Common myeloid progenitor, CD34-positive (primary cell): ENCODE results near the gene CLPTM1L.

ENCODE experiments used
- CTCF ChIA-PET: fragments of 350-600 bp; sonication (Branson Sonifier 250); formaldehyde crosslinking; loops from one replicate; lab custom pipeline; 2021; ENCODE audit warnings: antibody characterized with exemption; lab: Charles Lee
- POLR2A ChIA-PET: fragments of 350-600 bp; sonication (Branson Sonifier 250); formaldehyde crosslinking; loops from one replicate; lab custom pipeline; 2021; ENCODE audit warnings: antibody characterized with exemption; lab: Charles Lee
- DNase-seq, 3 donors: peaks; one replicate each; pipeline versions ENCODE4 v3.0.0 to v3.0.0-alpha.2; 2013
- H3K27ac ChIP-seq, 2 experiments: 1 replicate in 1 of 2; 2 replicates in 1 of 2; pipeline ENCODE4 v1.7.0; 2013; ENCODE audit warnings: inconsistent platforms in 2 of 2, low read length in 2 of 2, mild to moderate bottlenecking in 2 of 2, low read depth in 1 of 2, moderate library complexity in 1 of 2; ENCODE audit not compliant: severe bottlenecking in 2 of 2, insufficient read depth in 1 of 2, poor library complexity in 1 of 2
- H3K27me3 ChIP-seq, 5 experiments: replicated peaks in 2 of 5; 1 replicate in 3 of 5; 2 replicates in 2 of 5; pipeline versions ENCODE4 v1.6.1 to v1.7.0; 2013; ENCODE audit warnings: low read length in 4 of 5, mild to moderate bottlenecking in 2 of 5, moderate library complexity in 2 of 5, inconsistent platforms in 1 of 5; ENCODE audit not compliant: insufficient read depth in 5 of 5, control insufficient read depth in 4 of 5
- H3K36me3 ChIP-seq, 4 experiments: 1 replicate in 2 of 4; 2 replicates in 2 of 4; pipeline versions ENCODE4 v1.6.1 to v1.7.0; 2013; ENCODE audit warnings: low read length in 3 of 4, control low read depth in 1 of 4, mild to moderate bottlenecking in 1 of 4; ENCODE audit not compliant: control insufficient read depth in 4 of 4, insufficient read depth in 4 of 4
- H3K4me1 ChIP-seq, 4 experiments: 1 replicate in 3 of 4; 2 replicates in 1 of 4; pipeline versions ENCODE4 v1.6.1 to v1.7.1; 2013; ENCODE audit warnings: low read length in 3 of 4, mild to moderate bottlenecking in 3 of 4, control low read depth in 1 of 4, inconsistent platforms in 1 of 4, moderate library complexity in 1 of 4; ENCODE audit not compliant: control insufficient read depth in 4 of 4, insufficient read depth in 4 of 4; ENCODE audit errors: control extremely low read depth in 1 of 4
- H3K4me3 ChIP-seq, 7 experiments: 1 replicate in 4 of 7; 2 replicates in 3 of 7; pipeline versions ENCODE4 v1.5.1 to v1.7.0; 2013; ENCODE audit warnings: mild to moderate bottlenecking in 7 of 7, low read length in 6 of 7, moderate library complexity in 6 of 7, inconsistent platforms in 2 of 7, low read depth in 2 of 7, control low read depth in 1 of 7; ENCODE audit not compliant: insufficient read depth in 4 of 7, control insufficient read depth in 1 of 7; ENCODE audit errors: extremely low read depth in 1 of 7
- H3K9me3 ChIP-seq, 5 experiments: 1 replicate in 4 of 5; 2 replicates in 1 of 5; pipeline versions ENCODE4 v1.6.1 to v1.7.1; 2013; ENCODE audit warnings: low read length in 4 of 5, mild to moderate bottlenecking in 2 of 5, inconsistent platforms in 1 of 5, low read depth in 1 of 5, moderate library complexity in 1 of 5; ENCODE audit not compliant: control insufficient read depth in 4 of 5, insufficient read depth in 2 of 5; ENCODE audit errors: control extremely low read depth in 1 of 5
- WGBS: methylation state at CpG from one replicate; pipeline ENCODE4 v1.1.5; 2013; ENCODE audit not compliant: insufficient coverage; 5-methylcytosine and 5-hydroxymethylcytosine counted together

Gene CLPTM1L

GRCh38 chr5:1298723-1299510 lies 46.0 kb downstream of the CLPTM1L start:
- peaks cover 0 to 18% (median 11%) of the 10 kb centered on the region in 4 experiments for H3K4me1 ChIP-seq
- H3K27me3 ChIP-seq: peaks cover 0 to 63% (median 16%) of the 10 kb centered on the region in 5 experiments
- POLR2A ChIA-PET: no interaction called here
- CTCF ChIA-PET: no interaction called here
- no peak for DNase-seq
- no peak overlapping the region for H3K27ac ChIP-seq
- H3K9me3 ChIP-seq: peaks cover 0 to 2% (median 0%) of the 10 kb centered on the region in 5 experiments
- no peak overlapping the region for H3K4me3 ChIP-seq
- H3K36me3 ChIP-seq: no peaks in the 10 kb centered on the region
- 89% methylated on average over 26 of the region's 33 CpGs for WGBS

DNA sequence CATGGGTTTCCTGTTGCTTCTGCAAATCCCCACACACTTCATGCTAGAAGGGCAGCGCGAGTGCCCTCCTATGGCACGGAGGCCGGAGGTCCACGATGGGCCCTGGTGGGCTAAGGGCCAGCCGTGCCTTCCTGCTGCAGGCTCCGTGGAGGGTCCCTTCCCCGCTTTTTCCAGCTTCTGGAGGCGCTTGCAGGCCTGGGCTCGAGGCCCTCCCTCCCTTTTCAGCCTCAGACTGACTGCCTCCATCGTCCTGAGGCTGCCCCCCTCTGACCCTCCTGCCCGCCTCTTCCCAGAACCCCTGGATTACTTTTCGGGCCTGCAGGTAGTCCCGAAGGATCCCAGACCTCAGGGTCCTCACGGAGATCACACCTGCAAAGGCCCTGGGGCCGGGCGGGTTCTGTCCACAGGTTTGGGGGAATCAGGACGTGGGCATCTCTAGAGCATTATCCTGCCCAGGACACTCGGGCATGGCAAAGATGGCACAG lies 46.8 kb downstream of the CLPTM1L start:
- H3K4me1 ChIP-seq: peaks cover 0 to 18% (median 12%) of the 10 kb centered on the region in 4 experiments

DNA sequence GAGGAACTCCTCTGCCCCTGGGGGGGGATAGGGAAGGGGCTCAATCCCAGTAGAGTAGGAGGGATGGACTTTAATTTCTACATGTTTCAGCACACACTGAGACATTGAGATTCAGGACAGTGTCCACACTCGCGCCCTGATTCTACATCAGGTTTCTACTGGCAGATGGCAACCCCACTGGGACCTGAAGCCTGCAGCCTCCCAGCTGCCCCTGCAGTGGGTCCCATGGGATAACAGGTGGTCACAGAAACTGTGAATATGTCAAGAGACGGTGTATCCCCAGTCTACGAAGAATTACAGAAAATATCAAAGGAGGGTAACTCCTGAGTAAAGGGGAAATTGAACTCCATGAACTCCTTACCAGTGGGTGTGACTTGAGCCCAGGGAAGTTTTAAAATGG lies 47.7 kb downstream of the CLPTM1L start:
- Histone ChIP-seq H3K4me3 (no peak overlapping the region), H3K27ac (no peak overlapping the region), H3K27me3 (peaks cover 0 to 70% (median 16%) of the 10 kb centered on the region in 5 experiments), H3K4me1 (peaks cover 0 to 18% (median 12%) of the 10 kb centered on the region in 4 experiments), H3K36me3 (no peaks in the 10 kb centered on the region), H3K9me3 (no peaks in the 10 kb centered on the region)
- WGBS: 70% methylated on average over 3 of the region's 4 CpGs
- ChIA-PET POLR2A (no interaction called here), CTCF (no interaction called here)
- peak in 1 of 3 donors; percentile 6 for DNase-seq

More for the DNA sequence above, 46.8 kb downstream of the CLPTM1L start:
- peaks cover 0 to 1% (median 0%) of the 10 kb centered on the region in 5 experiments for H3K9me3 ChIP-seq
- POLR2A ChIA-PET: no interaction called here
- no peak for DNase-seq
- CTCF ChIA-PET: no interaction called here
- H3K4me3 ChIP-seq: no peak overlapping the region
- H3K36me3 ChIP-seq: no peaks in the 10 kb centered on the region
- 91% methylated on average over 16 of the region's 19 CpGs for WGBS
- no peak overlapping the region for H3K27ac ChIP-seq
- H3K27me3 ChIP-seq: peaks cover 0 to 68% (median 16%) of the 10 kb centered on the region in 5 experiments

DNA sequence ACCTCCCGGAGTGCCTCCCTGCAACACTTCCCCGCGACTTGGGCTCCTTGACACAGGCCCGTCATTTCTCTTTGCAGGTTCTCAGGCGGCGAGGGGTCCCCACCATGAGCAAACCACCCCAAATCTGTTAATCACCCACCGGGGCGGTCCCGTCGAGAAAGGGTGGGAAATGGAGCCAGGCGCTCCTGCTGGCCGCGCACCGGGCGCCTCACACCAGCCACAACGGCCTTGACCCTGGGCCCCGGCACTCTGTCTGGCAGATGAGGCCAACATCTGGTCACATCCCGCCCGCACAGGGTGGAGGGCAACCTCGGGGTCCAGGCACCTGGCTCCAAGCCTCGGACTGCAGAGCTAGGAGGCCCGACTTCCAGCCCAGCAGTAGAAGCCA lies 49.3 kb downstream of the CLPTM1L start:
- H3K36me3 ChIP-seq: no peaks in the 10 kb centered on the region
- no peak for DNase-seq
- ChIA-PET CTCF (no interaction called here), POLR2A (no interaction called here)
- 68% methylated on average over 15 of the region's 22 CpGs for WGBS
- H3K9me3 ChIP-seq: no peaks in the 10 kb centered on the region
- peak overlapping the region in 4 of 7 experiments; percentile 48 to 57 (median 54) for H3K4me3 ChIP-seq
- H3K27ac ChIP-seq: no peak overlapping the region
- H3K27me3 ChIP-seq: peaks cover 0 to 69% (median 11%) of the 10 kb centered on the region in 5 experiments
- H3K4me1 ChIP-seq: peaks cover 0 to 18% (median 12%) of the 10 kb centered on the region in 4 experiments

DNA sequence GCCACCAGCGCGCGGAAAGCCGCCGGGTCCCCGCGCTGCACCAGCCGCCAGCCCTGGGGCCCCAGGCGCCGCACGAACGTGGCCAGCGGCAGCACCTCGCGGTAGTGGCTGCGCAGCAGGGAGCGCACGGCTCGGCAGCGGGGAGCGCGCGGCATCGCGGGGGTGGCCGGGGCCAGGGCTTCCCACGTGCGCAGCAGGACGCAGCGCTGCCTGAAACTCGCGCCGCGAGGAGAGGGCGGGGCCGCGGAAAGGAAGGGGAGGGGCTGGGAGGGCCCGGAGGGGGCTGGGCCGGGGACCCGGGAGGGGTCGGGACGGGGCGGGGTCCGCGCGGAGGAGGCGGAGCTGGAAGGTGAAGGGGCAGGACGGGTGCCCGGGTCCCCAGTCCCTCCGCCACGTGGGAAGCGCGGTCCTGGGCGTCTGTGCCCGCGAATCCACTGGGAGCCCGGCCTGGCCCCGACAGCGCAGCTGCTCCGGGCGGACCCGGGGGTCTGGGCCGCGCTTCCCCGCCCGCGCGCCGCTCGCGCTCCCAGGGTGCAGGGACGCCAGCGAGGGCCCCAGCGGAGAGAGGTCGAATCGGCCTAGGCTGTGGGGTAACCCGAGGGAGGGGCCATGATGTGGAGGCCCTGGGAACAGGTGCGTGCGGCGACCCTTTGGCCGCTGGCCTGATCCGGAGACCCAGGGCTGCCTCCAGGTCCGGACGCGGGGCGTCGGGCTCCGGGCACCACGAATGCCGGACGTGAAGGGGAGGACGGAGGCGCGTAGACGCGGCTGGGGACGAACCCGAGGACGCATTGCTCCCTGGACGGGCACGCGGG lies 49.9 kb downstream of the CLPTM1L start, which contains the start of gene TERT:
TERT (minus strand) TSS at position 234 of the 815 bp plus-strand sequence; CDS start at position 155, 79 bp downstream.
- Histone ChIP-seq H3K4me1 (peaks cover 0 to 18% (median 12%) of the 10 kb centered on the region in 4 experiments), H3K4me3 (peak within 1 kb of the TSS in 5 of 7 experiments; percentile 47 to 57 (median 54)), H3K27me3 (peaks cover 0 to 65% (median 10%) of the 10 kb centered on the region in 5 experiments), H3K27ac (no peak within 1 kb of the TSS), H3K36me3 (no peaks in the 10 kb centered on the region), H3K9me3 (no peaks in the 10 kb centered on the region)
- ChIA-PET POLR2A (no interaction called here), CTCF (no interaction called here)
- 2% methylated on average over 80 of the region's 102 CpGs for WGBS
- peak; percentile 14 to 57 (median 55) for DNase-seq

- ChIA-PET POLR2A (no interaction called here), CTCF (interaction anchor here (1.0 kb wide), 1 partner anchor 348 kb away, joined by 4 read pairs; no protein-coding TSS in a partner anchor)
- Histone ChIP-seq H3K4me1 (peaks cover 0 to 18% (median 12%) of the 10 kb centered on the region in 4 experiments), H3K27me3 (peaks cover 0 to 59% (median 10%) of the 10 kb centered on the region in 5 experiments), H3K9me3 (no peaks in the 10 kb centered on the region), H3K4me3 (peak overlapping the region in 5 of 7 experiments; percentile 47 to 57 (median 54)), H3K27ac (no peak overlapping the region), H3K36me3 (no peaks in the 10 kb centered on the region)
- DNase-seq: peak in 1 of 3 donors; percentile 18
- 35% methylated on average over 59 of the region's 69 CpGs for WGBS
Measured at GRCh38 chr5:1294206-1294834, 50.6 kb downstream of the CLPTM1L start.
